ENCODE data around the gene KCNF1.

The KCNF1 gene

GRCh38 chr2:10933700-10934225, 22.0 kb downstream of the KCNF1 start:
- peaks cover 4% of the 10 kb centered on the region for H3K27me3 Mint-ChIP-seq (ENCODE audit: low read depth, poor library complexity)
- H3K36me3 Mint-ChIP-seq (ENCODE audit: low read depth) = no peaks in the 10 kb centered on the region
- H3K4me3 Mint-ChIP-seq = no peak overlapping the region
- TF ChIP-seq CTCF (IDR thresholded peaks at IDR 0.05) = no peak
- DNase-seq = no peak
- peaks cover 2% of the 10 kb centered on the region for H3K9me3 Mint-ChIP-seq
- no peak overlapping the region for H3K27ac Mint-ChIP-seq
- H3K4me1 Mint-ChIP-seq = peaks cover 60% of the 10 kb centered on the region

- Mint-ChIP-seq H3K4me3 (no peak overlapping the region), H3K27ac (peak overlapping the region; percentile 90), H3K9me3 (peaks cover 9% of the 10 kb centered on the region), H3K27me3 (ENCODE audit: low read depth, poor library complexity) (peaks cover 3% of the 10 kb centered on the region), H3K36me3 (ENCODE audit: low read depth) (no peaks in the 10 kb centered on the region), H3K4me1 (peaks cover 60% of the 10 kb centered on the region)
- no peak for DNase-seq
- TF ChIP-seq CTCF (IDR thresholded peaks at IDR 0.05) = no peak
These were observed 22.7 kb downstream of the KCNF1 start for GRCh38 chr2:10934308-10934978.

GRCh38 chr2:10934979-10935350, 23.2 kb downstream of the KCNF1 start:
- no peaks in the 10 kb centered on the region for H3K36me3 Mint-ChIP-seq (ENCODE audit: low read depth)
- peak overlapping the region; percentile 73 for H3K4me3 Mint-ChIP-seq
- no peak for TF ChIP-seq CTCF (IDR thresholded peaks at IDR 0.05)
- DNase-seq = no peak
- peaks cover 3% of the 10 kb centered on the region for H3K27me3 Mint-ChIP-seq (ENCODE audit: low read depth, poor library complexity)
- H3K9me3 Mint-ChIP-seq = peaks cover 13% of the 10 kb centered on the region
- H3K27ac Mint-ChIP-seq = peak overlapping the region; percentile 90
- H3K4me1 Mint-ChIP-seq = peaks cover 60% of the 10 kb centered on the region

GRCh38 chr2:10935366-10935918, 23.7 kb downstream of the KCNF1 start:
- no peak for TF ChIP-seq CTCF (IDR thresholded peaks at IDR 0.05)
- peaks cover 3% of the 10 kb centered on the region for H3K27me3 Mint-ChIP-seq (ENCODE audit: low read depth, poor library complexity)
- peak overlapping the region; percentile 73 for H3K4me3 Mint-ChIP-seq
- no peaks in the 10 kb centered on the region for H3K36me3 Mint-ChIP-seq (ENCODE audit: low read depth)
- peaks cover 13% of the 10 kb centered on the region for H3K9me3 Mint-ChIP-seq
- peaks cover 60% of the 10 kb centered on the region for H3K4me1 Mint-ChIP-seq
- DNase-seq = no peak
- H3K27ac Mint-ChIP-seq = no peak overlapping the region

GRCh38 chr2:10935953-10936942, 24.5 kb downstream of the KCNF1 start:
- no peak for TF ChIP-seq CTCF (IDR thresholded peaks at IDR 0.05)
- no peaks in the 10 kb centered on the region for H3K36me3 Mint-ChIP-seq (ENCODE audit: low read depth)
- H3K27me3 Mint-ChIP-seq (ENCODE audit: low read depth, poor library complexity) = peaks cover 5% of the 10 kb centered on the region
- peak overlapping the region; percentile 88 for H3K27ac Mint-ChIP-seq
- peak overlapping the region; percentile 25 for H3K4me3 Mint-ChIP-seq
- peaks cover 60% of the 10 kb centered on the region for H3K4me1 Mint-ChIP-seq
- DNase-seq = no peak
- peaks cover 13% of the 10 kb centered on the region for H3K9me3 Mint-ChIP-seq

Measured in nephron progenitor cell (in vitro differentiated cells).